ENCODE results near the gene JAKMIP2. TPM values are rescaled to one million over a fixed set of nuclear protein-coding genes. Genes with fewer than 3 reads are reported as not detected.
"Not testable (repeated sequence)": the region's sequence is repeated elsewhere in the genome, so short reads cannot be mapped to it uniquely, and the experiment has no call there.

Gene JAKMIP2
- total and polyA plus RNA-seq, 8 donors = 0.19 to 2.6 (median 0.67) TPM

- 62 to 69% methylated on average over 1 of the region's 1 CpG for WGBS, 2 donors
- Histone ChIP-seq H3K4me3 (no peak overlapping the region), H3K36me3 (no peaks in the 10 kb centered on the region), H3K9me3 (no peaks in the 10 kb centered on the region), H3K27me3 (no peaks in the 10 kb centered on the region), H3K4me1 (no peaks in the 10 kb centered on the region), H3K27ac (no peak overlapping the region)
- no peak for FAIRE-seq
- DNase-seq = no peak
- intact Hi-C loops (cut with DNase I) = loop anchor here in 1 of 3 donors (10.0 kb wide), 1 partner anchor 179 kb away; no protein-coding TSS in a partner anchor
- ATAC-seq = no peak
- no peak for TF ChIP-seq CTCF (IDR thresholded peaks at IDR 0.05)
Observed at GRCh38 chr5:147813696-147814095, 31.2 kb upstream of the JAKMIP2 start.

GRCh38 chr5:147809830-147810666 is 27.5 kb upstream of the JAKMIP2 start:
- FAIRE-seq = no peak
- no peaks in the 10 kb centered on the region for H3K9me3 ChIP-seq
- H3K4me3 ChIP-seq = no peak overlapping the region
- no peaks in the 10 kb centered on the region for H3K36me3 ChIP-seq
- no peaks in the 10 kb centered on the region for H3K27me3 ChIP-seq
- ATAC-seq = peak in 2 of 4 donors; percentile 26 to 27
- no peak overlapping the region for H3K27ac ChIP-seq
- TF ChIP-seq CTCF (IDR thresholded peaks at IDR 0.05) = no peak
- H3K4me1 ChIP-seq = no peaks in the 10 kb centered on the region
- intact Hi-C loops (cut with DNase I) = loop anchor here in 1 of 3 donors (10.0 kb wide), 1 partner anchor 175 kb away; no protein-coding TSS in a partner anchor
- WGBS, 2 donors = 40 to 50% methylated on average over 5 of the region's 5 CpGs
- no peak for DNase-seq

DNA sequence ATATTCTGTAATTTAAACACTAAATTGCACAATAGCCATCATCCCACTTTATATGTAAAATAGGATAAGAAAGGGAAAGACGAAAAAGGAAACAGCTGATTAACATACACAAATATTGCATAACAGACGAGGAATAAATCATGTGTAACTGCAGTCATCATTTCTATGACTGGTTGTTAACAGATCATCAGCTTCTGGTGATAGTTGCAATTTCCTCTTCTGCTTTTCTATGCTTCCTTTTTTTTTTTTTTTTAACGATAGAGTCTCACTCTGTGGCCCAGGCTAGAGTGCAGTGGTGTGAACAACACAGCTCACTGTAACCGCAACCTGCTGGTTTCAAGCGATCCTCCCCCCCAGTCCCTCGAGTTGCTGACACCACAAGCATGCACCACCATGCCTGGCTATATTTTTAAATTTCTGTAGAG is 22.5 kb upstream of the JAKMIP2 start:
- 70% methylated on average over 6 of the region's 6 CpGs for WGBS, 2 donors
- ATAC-seq (peak in 3 of 4 donors; percentile 30 to 69 (median 65)), DNase-seq (no peak), FAIRE-seq (no peak)
- H3K4me3 ChIP-seq = no peak overlapping the region
- no peaks in the 10 kb centered on the region for H3K27me3 ChIP-seq
- TF ChIP-seq CTCF (IDR thresholded peaks at IDR 0.05) = no peak
- no peaks in the 10 kb centered on the region for H3K36me3 ChIP-seq
- H3K4me1 ChIP-seq = no peaks in the 10 kb centered on the region
- intact Hi-C loops (cut with DNase I) = no loop called here
- peak overlapping the region in 1 of 4 donors; percentile 11 for H3K27ac ChIP-seq
- no peaks in the 10 kb centered on the region for H3K9me3 ChIP-seq

GRCh38 chr5:147804334-147804733 is 21.8 kb upstream of the JAKMIP2 start:
- no peak for TF ChIP-seq CTCF (IDR thresholded peaks at IDR 0.05)
- intact Hi-C loops (cut with DNase I) = no loop called here
- no peaks in the 10 kb centered on the region for H3K27me3 ChIP-seq
- no peaks in the 10 kb centered on the region for H3K4me1 ChIP-seq
- FAIRE-seq = no peak
- no peaks in the 10 kb centered on the region for H3K9me3 ChIP-seq
- DNase-seq = no peak
- H3K36me3 ChIP-seq = no peaks in the 10 kb centered on the region
- ATAC-seq = no peak
- H3K4me3 ChIP-seq = no peak overlapping the region
- peak overlapping the region in 1 of 4 donors; percentile 11 for H3K27ac ChIP-seq
- WGBS, 2 donors = 79 to 88% methylated on average over 3 of the region's 3 CpGs

- TF ChIP-seq CTCF (IDR thresholded peaks at IDR 0.05) = no peak
- H3K27ac ChIP-seq = no peak overlapping the region
- H3K36me3 ChIP-seq = no peaks in the 10 kb centered on the region
- no peak for ATAC-seq
- H3K27me3 ChIP-seq = no peaks in the 10 kb centered on the region
- H3K4me3 ChIP-seq = no peak overlapping the region
- WGBS, 2 donors = 0% methylated on average over 1 of the region's 1 CpG
- intact Hi-C loops (cut with DNase I) = no loop called here
- no peak for DNase-seq
- H3K9me3 ChIP-seq = no peaks in the 10 kb centered on the region
- H3K4me1 ChIP-seq = no peaks in the 10 kb centered on the region
- FAIRE-seq = no peak
Observed at GRCh38 chr5:147803926-147804325, 21.4 kb upstream of the JAKMIP2 start.

DNA sequence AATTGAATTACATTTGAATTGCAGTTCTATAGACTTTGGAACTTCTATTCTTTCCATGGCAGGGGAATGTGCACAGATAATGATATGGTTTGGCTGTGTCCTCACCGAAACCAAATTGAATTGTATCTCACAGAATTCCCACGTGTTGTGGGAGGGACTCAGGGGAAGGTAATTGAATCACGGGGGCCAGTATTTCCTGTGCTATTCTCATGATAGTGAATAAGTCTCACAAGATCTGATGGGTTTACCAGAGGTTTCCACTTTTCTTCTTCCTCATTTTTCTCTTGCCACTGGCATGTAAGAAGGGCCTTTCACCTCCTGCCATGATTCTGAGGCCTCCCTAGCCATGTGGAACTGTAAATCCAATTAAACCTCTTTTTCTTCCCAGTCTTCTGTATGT is 20.6 kb upstream of the JAKMIP2 start:
- WGBS, 2 donors = 80 to 85% methylated on average over 3 of the region's 3 CpGs
- H3K27me3 ChIP-seq; ATAC-seq; DNase-seq; H3K36me3 ChIP-seq; H3K4me1 ChIP-seq; intact Hi-C loops (cut with DNase I); FAIRE-seq; H3K4me3 ChIP-seq; H3K27ac ChIP-seq; H3K9me3 ChIP-seq: not testable (repeated sequence)
